PFSK-1 (cell line): Measurements from ENCODE around the gene NUBPL.

ENCODE experiments used
- POLR2AphosphoS5 ChIP-seq: IDR thresholded peaks from 2 replicates; pipeline ENCODE4 v1.6.1; 2012; ENCODE audit warnings: low read depth, mild to moderate bottlenecking, control low read depth, low read length, moderate library complexity
- TF ChIP-seq, protein P1 (sequence below), 2 experiments: IDR thresholded peaks; 2 replicates each; pipeline versions ENCODE4 v1.6.1 to v1.8.0; 2011 to 2012; ENCODE audit warnings: low read depth in 2 of 2, low read length in 2 of 2, control low read depth in 1 of 2, inconsistent platforms in 1 of 2, mild to moderate bottlenecking in 1 of 2, moderate library complexity in 1 of 2; ENCODE audit not compliant: insufficient read depth in 1 of 2

DNA sequence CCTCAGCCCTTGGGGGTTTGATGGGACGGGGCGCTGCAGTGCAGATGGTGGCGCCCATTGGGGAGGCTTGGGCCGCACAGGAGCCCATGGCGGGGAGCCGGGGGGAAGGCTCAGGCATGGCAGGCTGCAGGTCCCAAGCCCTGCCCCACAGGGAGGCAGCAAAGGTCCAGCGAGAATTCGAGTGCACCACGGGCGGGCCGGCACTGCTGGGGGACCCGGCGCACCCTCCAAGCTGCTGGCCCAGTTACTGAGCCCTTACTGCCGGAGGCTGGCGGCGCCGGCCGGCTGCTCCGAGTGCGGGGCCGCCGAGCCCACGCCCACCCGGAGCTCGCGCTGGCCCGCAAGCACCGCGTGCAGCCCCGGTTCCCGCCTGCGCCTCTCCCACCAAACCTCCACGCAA lies 34.1 kb upstream of the NUBPL start:
- TF ChIP-seq POLR2AphosphoS5, result no peak
- TF ChIP-seq, protein P1, sequence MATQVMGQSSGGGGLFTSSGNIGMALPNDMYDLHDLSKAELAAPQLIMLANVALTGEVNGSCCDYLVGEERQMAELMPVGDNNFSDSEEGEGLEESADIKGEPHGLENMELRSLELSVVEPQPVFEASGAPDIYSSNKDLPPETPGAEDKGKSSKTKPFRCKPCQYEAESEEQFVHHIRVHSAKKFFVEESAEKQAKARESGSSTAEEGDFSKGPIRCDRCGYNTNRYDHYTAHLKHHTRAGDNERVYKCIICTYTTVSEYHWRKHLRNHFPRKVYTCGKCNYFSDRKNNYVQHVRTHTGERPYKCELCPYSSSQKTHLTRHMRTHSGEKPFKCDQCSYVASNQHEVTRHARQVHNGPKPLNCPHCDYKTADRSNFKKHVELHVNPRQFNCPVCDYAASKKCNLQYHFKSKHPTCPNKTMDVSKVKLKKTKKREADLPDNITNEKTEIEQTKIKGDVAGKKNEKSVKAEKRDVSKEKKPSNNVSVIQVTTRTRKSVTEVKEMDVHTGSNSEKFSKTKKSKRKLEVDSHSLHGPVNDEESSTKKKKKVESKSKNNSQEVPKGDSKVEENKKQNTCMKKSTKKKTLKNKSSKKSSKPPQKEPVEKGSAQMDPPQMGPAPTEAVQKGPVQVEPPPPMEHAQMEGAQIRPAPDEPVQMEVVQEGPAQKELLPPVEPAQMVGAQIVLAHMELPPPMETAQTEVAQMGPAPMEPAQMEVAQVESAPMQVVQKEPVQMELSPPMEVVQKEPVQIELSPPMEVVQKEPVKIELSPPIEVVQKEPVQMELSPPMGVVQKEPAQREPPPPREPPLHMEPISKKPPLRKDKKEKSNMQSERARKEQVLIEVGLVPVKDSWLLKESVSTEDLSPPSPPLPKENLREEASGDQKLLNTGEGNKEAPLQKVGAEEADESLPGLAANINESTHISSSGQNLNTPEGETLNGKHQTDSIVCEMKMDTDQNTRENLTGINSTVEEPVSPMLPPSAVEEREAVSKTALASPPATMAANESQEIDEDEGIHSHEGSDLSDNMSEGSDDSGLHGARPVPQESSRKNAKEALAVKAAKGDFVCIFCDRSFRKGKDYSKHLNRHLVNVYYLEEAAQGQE (IDR thresholded peaks at IDR 0.05; ENCODE audit: insufficient read depth in 1 of 2, low read depth in 2 of 2, low read length in 2 of 2), result no peak
